Kidney (tissue), 14 donors: ENCODE results near the gene EPHB1. TPM values are rescaled to one million over a fixed set of nuclear protein-coding genes. Genes with fewer than 3 reads are reported as not detected.

Experiments
- DNase-seq, 5 donors: peaks; one replicate each; pipeline ENCODE4 v3.0.0-alpha.2; 2013 to 2020
- FAIRE-seq: peaks from 2 replicates; lab custom pipeline; 2012; peaks lifted over from hg19 to GRCh38; lab: Jason Lieb, UNC
- H3K27ac ChIP-seq, 2 donors: one replicate each; pipeline ENCODE4 v1.7.0; 2013; ENCODE audit warnings: low read depth in 2 of 2, low read length in 2 of 2, inconsistent platforms in 1 of 2
- H3K27me3 ChIP-seq: one replicate; pipeline ENCODE4 v1.7.1; 2013; ENCODE audit warnings: low read length, inconsistent platforms; ENCODE audit not compliant: control insufficient read depth, insufficient read depth
- H3K36me3 ChIP-seq, 3 donors: one replicate each; pipeline versions ENCODE4 v1.7.0 to v1.7.1; 2013; ENCODE audit warnings: low read length in 3 of 3, control low read depth in 1 of 3, inconsistent platforms in 1 of 3; ENCODE audit not compliant: insufficient read depth in 3 of 3, control insufficient read depth in 2 of 3
- H3K4me1 ChIP-seq, 3 donors: one replicate each; pipeline versions ENCODE4 v1.7.0 to v1.7.1; 2013; ENCODE audit warnings: low read length in 3 of 3, inconsistent platforms in 1 of 3, low read depth in 1 of 3; ENCODE audit not compliant: control insufficient read depth in 2 of 3, insufficient read depth in 2 of 3
- H3K4me3 ChIP-seq, 3 donors: one replicate each; pipeline versions ENCODE4 v1.7.0 to v1.8.1; 2013; ENCODE audit warnings: low read length in 3 of 3, control low read depth in 1 of 3, inconsistent platforms in 1 of 3
- H3K9ac ChIP-seq, 3 donors: one replicate each; pipeline versions ENCODE4 v1.7.0 to v1.7.1; 2013; ENCODE audit warnings: low read length in 3 of 3, control low read depth in 1 of 3, inconsistent platforms in 1 of 3
- H3K9me3 ChIP-seq, 3 donors: one replicate each; pipeline versions ENCODE4 v1.7.0 to v1.7.1; 2013; ENCODE audit warnings: low read length in 3 of 3, control low read depth in 1 of 3, inconsistent platforms in 1 of 3; ENCODE audit not compliant: control insufficient read depth in 2 of 3, insufficient read depth in 1 of 3
- intact Hi-C: fragments of 100-400 bp; cut with DNase I; formaldehyde crosslinking; loops from one replicate; pipeline ENCODE4 v1.11.1; 2022
- polyA plus RNA-seq: library from polyadenylated mRNA; stranded (reverse); fragments of 350-450 nt; fragmentation: Illumina TruSeq; extraction: RNeasy Lipid Tissue Mini Kit (QIAGEN cat#74804); gene quantifications from one replicate; pipeline ENCODE4 v1.2.3, GENCODE V29; 2014; ENCODE audit warnings: low read depth, low replicate concordance; ENCODE audit not compliant: insufficient read depth
- total RNA-seq: library from RNA; stranded (reverse); fragmentation: NEBNext Ultra II Directional; extraction: Animal tissue kit (Norgen Biotek cat#: 25700); gene quantifications from one replicate; pipeline ENCODE4 v1.2.1, GENCODE V29; 2021
- TF ChIP-seq, protein P1 (sequence below): IDR thresholded peaks from 3 replicates; pipeline ENCODE4 v1.5.1; 2012; ENCODE audit warnings: mild to moderate bottlenecking, moderate library complexity, borderline replicate concordance; ENCODE audit not compliant: insufficient read depth; ENCODE audit errors: extremely low read depth
- donor health status: control.
- donor health status: control.
- donor health status: control.
- donor health status: control.
- donor health status: control.
- donor health status: DM: yes; HTN: yes; CAD: no.
- donor health status: Normal renal cell carcinoma (clear cell type).

Gene EPHB1
- total and polyA plus RNA-seq, 2 donors from 2014 or later = 0.39 to 3.2 TPM

DNA sequence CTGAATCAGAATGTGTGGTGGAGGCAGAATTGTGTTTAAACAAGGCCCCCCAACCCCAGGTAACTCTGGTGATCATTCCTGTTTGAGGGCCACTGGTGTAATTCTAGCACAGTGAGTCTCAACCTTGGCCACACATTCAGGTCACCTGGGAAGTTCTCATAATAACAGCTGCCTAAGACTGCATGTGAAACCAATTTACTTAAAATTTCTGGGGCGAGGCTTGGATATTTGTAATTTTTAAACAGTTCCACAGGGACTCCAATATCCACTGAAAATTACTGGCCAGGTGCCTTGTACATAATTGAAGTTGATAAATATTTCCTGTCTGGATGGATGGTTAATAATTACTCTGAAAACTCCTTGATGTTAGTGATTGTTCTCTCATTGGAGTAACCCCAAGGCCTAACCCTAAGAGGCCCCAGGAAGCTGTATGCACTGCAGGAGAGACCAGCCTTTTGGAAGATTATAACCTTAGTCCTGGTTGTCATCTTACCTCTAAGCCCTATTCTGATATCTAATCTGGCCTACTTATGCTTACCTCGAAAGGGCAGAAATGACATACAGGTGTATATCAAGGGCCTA, 25.7 kb upstream of the EPHB1 start:
- H3K27me3 ChIP-seq = no peaks in the 10 kb centered on the region
- FAIRE-seq = no peak
- intact Hi-C loops = no loop called here
- TF ChIP-seq, protein P1, sequence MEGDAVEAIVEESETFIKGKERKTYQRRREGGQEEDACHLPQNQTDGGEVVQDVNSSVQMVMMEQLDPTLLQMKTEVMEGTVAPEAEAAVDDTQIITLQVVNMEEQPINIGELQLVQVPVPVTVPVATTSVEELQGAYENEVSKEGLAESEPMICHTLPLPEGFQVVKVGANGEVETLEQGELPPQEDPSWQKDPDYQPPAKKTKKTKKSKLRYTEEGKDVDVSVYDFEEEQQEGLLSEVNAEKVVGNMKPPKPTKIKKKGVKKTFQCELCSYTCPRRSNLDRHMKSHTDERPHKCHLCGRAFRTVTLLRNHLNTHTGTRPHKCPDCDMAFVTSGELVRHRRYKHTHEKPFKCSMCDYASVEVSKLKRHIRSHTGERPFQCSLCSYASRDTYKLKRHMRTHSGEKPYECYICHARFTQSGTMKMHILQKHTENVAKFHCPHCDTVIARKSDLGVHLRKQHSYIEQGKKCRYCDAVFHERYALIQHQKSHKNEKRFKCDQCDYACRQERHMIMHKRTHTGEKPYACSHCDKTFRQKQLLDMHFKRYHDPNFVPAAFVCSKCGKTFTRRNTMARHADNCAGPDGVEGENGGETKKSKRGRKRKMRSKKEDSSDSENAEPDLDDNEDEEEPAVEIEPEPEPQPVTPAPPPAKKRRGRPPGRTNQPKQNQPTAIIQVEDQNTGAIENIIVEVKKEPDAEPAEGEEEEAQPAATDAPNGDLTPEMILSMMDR = no peak
- no peak overlapping the region for H3K4me3 ChIP-seq
- H3K27ac ChIP-seq = peak overlapping the region in 1 of 2 donors; percentile 69
- no peaks in the 10 kb centered on the region for H3K9me3 ChIP-seq
- H3K36me3 ChIP-seq = no peaks in the 10 kb centered on the region
- H3K4me1 ChIP-seq = peaks cover 0 to 6% (median 0%) of the 10 kb centered on the region in 3 donors
- DNase-seq = peak in 2 of 5 donors; percentile 28 to 45
- no peak overlapping the region for H3K9ac ChIP-seq

GRCh38 chr3:134772011-134772410, 23.0 kb upstream of the EPHB1 start:
- TF ChIP-seq, protein P1 = no peak
- H3K9ac ChIP-seq = no peak overlapping the region
- no peaks in the 10 kb centered on the region for H3K27me3 ChIP-seq
- H3K27ac ChIP-seq = no peak overlapping the region
- no peak overlapping the region for H3K4me3 ChIP-seq
- H3K36me3 ChIP-seq = no peaks in the 10 kb centered on the region
- intact Hi-C loops = no loop called here
- DNase-seq (peak in 4 of 5 donors; percentile 47 to 59 (median 52)), FAIRE-seq (no peak)
- H3K9me3 ChIP-seq = no peaks in the 10 kb centered on the region
- H3K4me1 ChIP-seq = peaks cover 0 to 6% (median 0%) of the 10 kb centered on the region in 3 donors

GRCh38 chr3:134772591-134772990, 22.5 kb upstream of the EPHB1 start:
- Histone ChIP-seq H3K9me3 (no peaks in the 10 kb centered on the region), H3K4me1 (peaks cover 0 to 6% (median 0%) of the 10 kb centered on the region in 3 donors), H3K27me3 (no peaks in the 10 kb centered on the region), H3K4me3 (no peak overlapping the region), H3K9ac (no peak overlapping the region), H3K36me3 (no peaks in the 10 kb centered on the region), H3K27ac (no peak overlapping the region)
- TF ChIP-seq, protein P1 = no peak
- FAIRE-seq (no peak), DNase-seq (peak in 1 of 5 donors; percentile 37)
- intact Hi-C loops = no loop called here
